ENCODE data around the gene PRR27. TPM values are rescaled to one million over a fixed set of nuclear protein-coding genes. Genes with fewer than 3 reads are reported as not detected.
"Not testable (repeated sequence)": the region's sequence is repeated elsewhere in the genome, so short reads cannot be mapped to it uniquely, and the experiment has no call there.

PRR27 gene
- polyA plus RNA-seq, 2 of the 4 experiments (the other 2 are of a cell fraction) = not detected

GRCh38 chr4:70203601-70204000, 49.6 kb downstream of the PRR27 start:
- Histone ChIP-seq H3K4me1 (no peaks in the 10 kb centered on the region), H3K9me3 (no peaks in the 10 kb centered on the region), H3K4me2 (no peak overlapping the region), H3K27ac (no peak overlapping the region), H3K4me3 (no peak overlapping the region)
- TF ChIP-seq HDAC2 (IDR thresholded peaks at IDR 0.05) (no peak), ATOH8 (CRISPR knock-in tag; IDR thresholded peaks at IDR 0.05; ENCODE audit: low read depth) (no peak), HMGXB4 (CRISPR knock-in tag; IDR thresholded peaks at IDR 0.05; ENCODE audit: borderline replicate concordance) (no peak), REST (IDR thresholded peaks at IDR 0.05) (no peak), ESRRA (IDR thresholded peaks at IDR 0.05; ENCODE audit: borderline replicate concordance, low read length) (no peak), POLR2A (IDR thresholded peaks at IDR 0.05; ENCODE audit: low read length) (no peak), MAZ (IDR thresholded peaks at IDR 0.05; ENCODE audit: borderline replicate concordance, low read depth, low read length) (no peak), CEBPB (IDR thresholded peaks at IDR 0.05) (no peak), CTCF (IDR thresholded peaks at IDR 0.05) (no peak), FOSB (CRISPR knock-in tag; IDR thresholded peaks at IDR 0.05) (no peak), HEYL (CRISPR knock-in tag; IDR thresholded peaks at IDR 0.05) (no peak), CBX2 (IDR thresholded peaks at IDR 0.05; ENCODE audit: borderline replicate concordance, low read depth) (no peak), CHD4 (IDR thresholded peaks at IDR 0.05; ENCODE audit: borderline replicate concordance) (no peak), HOXA7 (CRISPR knock-in tag; IDR thresholded peaks at IDR 0.05) (no peak), PHF8 (IDR thresholded peaks at IDR 0.05; ENCODE audit: borderline replicate concordance, low read depth) (no peak), TFCP2L1 (CRISPR knock-in tag; IDR thresholded peaks at IDR 0.05) (no peak), JUNB (IDR thresholded peaks at IDR 0.05) (no peak)
- POLR2A ChIA-PET = no interaction called here
- CTCF ChIA-PET = no interaction called here
- no peak for ATAC-seq
- DNase-seq (ENCODE audit: low read depth in 1 of 2, low spot score in 1 of 2) = no peak
- FAIRE-seq = no peak
- WGBS (ENCODE audit: missing lambda C conversion rate) = 18% methylated on average over 1 of the region's 1 CpG

- H3K27ac ChIP-seq; H3K9me3 ChIP-seq; DNase-seq (ENCODE audit: low read depth in 1 of 2, low spot score in 1 of 2); H3K4me2 ChIP-seq; H3K4me3 ChIP-seq; POLR2A ChIA-PET; H3K4me1 ChIP-seq; ATAC-seq; CTCF ChIA-PET; FAIRE-seq: not testable (repeated sequence)
- WGBS (ENCODE audit: missing lambda C conversion rate) = 22% methylated on average over 2 of the region's 4 CpGs
These were observed 58.7 kb downstream of the PRR27 start for GRCh38 chr4:70212752-70213151.

Other genes with a start within 250 kb of the PRR27 start
- gene CSN1S1, start 223.2 kb upstream of the PRR27 start, polyA plus RNA-seq (2011; rRNA removed) = not detected in 2 replicates
- not detected in 3 replicates for gene CSN1S1, start 223.2 kb upstream of the PRR27 start, polyA plus RNA-seq (2017; fragmentation: RNase III; extraction: RNeasy Plus Mini Kit Qiagen cat#74134 plus additional on column Dnase treatment)
- not detected in 2 replicates for gene CSN2, start 188.5 kb upstream of the PRR27 start, polyA plus RNA-seq (2011; rRNA removed)
- not detected in 3 replicates for gene CSN2, start 188.5 kb upstream of the PRR27 start, polyA plus RNA-seq (2017; fragmentation: RNase III; extraction: RNeasy Plus Mini Kit Qiagen cat#74134 plus additional on column Dnase treatment)
- gene STATH, start 158.3 kb upstream of the PRR27 start, polyA plus RNA-seq (2011; rRNA removed) = not detected in 2 replicates
- gene STATH, start 158.3 kb upstream of the PRR27 start, polyA plus RNA-seq (2017; fragmentation: RNase III; extraction: RNeasy Plus Mini Kit Qiagen cat#74134 plus additional on column Dnase treatment) = not detected in 3 replicates
- not detected in 2 replicates for gene HTN3, start 125.8 kb upstream of the PRR27 start, polyA plus RNA-seq (2011; rRNA removed)
- not detected in 3 replicates for gene HTN3, start 125.8 kb upstream of the PRR27 start, polyA plus RNA-seq (2017; fragmentation: RNase III; extraction: RNeasy Plus Mini Kit Qiagen cat#74134 plus additional on column Dnase treatment)
- gene HTN1, start 103.8 kb upstream of the PRR27 start, polyA plus RNA-seq (2011; rRNA removed) = not detected in 2 replicates
- not detected in 3 replicates for gene HTN1, start 103.8 kb upstream of the PRR27 start, polyA plus RNA-seq (2017; fragmentation: RNase III; extraction: RNeasy Plus Mini Kit Qiagen cat#74134 plus additional on column Dnase treatment)
- gene ODAM, start 41.5 kb downstream of the PRR27 start, polyA plus RNA-seq (2011; rRNA removed) = not detected in 2 replicates
- not detected in 3 replicates for gene ODAM, start 41.5 kb downstream of the PRR27 start, polyA plus RNA-seq (2017; fragmentation: RNase III; extraction: RNeasy Plus Mini Kit Qiagen cat#74134 plus additional on column Dnase treatment)
- not detected in 2 replicates for gene FDCSP, start 71.9 kb downstream of the PRR27 start, polyA plus RNA-seq (2011; rRNA removed)
- not detected in 3 replicates for gene FDCSP, start 71.9 kb downstream of the PRR27 start, polyA plus RNA-seq (2017; fragmentation: RNase III; extraction: RNeasy Plus Mini Kit Qiagen cat#74134 plus additional on column Dnase treatment)
- not detected in 2 replicates for gene CSN3, start 88.4 kb downstream of the PRR27 start, polyA plus RNA-seq (2011; rRNA removed)
- gene CSN3, start 88.4 kb downstream of the PRR27 start, polyA plus RNA-seq (2017; fragmentation: RNase III; extraction: RNeasy Plus Mini Kit Qiagen cat#74134 plus additional on column Dnase treatment) = not detected in 3 replicates
- not detected in 2 replicates for gene CABS1, start 180.7 kb downstream of the PRR27 start, polyA plus RNA-seq (2011; rRNA removed)
- not detected in 3 replicates for gene CABS1, start 180.7 kb downstream of the PRR27 start, polyA plus RNA-seq (2017; fragmentation: RNase III; extraction: RNeasy Plus Mini Kit Qiagen cat#74134 plus additional on column Dnase treatment)
- not detected in 2 replicates for gene SMR3A, start 206.5 kb downstream of the PRR27 start, polyA plus RNA-seq (2011; rRNA removed)
- gene SMR3A, start 206.5 kb downstream of the PRR27 start, polyA plus RNA-seq (2017; fragmentation: RNase III; extraction: RNeasy Plus Mini Kit Qiagen cat#74134 plus additional on column Dnase treatment) = not detected in 3 replicates
- not detected in 2 replicates for gene SMR3B, start 228.9 kb downstream of the PRR27 start, polyA plus RNA-seq (2011; rRNA removed)
- not detected in 3 replicates for gene SMR3B, start 228.9 kb downstream of the PRR27 start, polyA plus RNA-seq (2017; fragmentation: RNase III; extraction: RNeasy Plus Mini Kit Qiagen cat#74134 plus additional on column Dnase treatment)
- not detected in 2 replicates for gene OPRPN, start 243.7 kb downstream of the PRR27 start, polyA plus RNA-seq (2011; rRNA removed)
- gene OPRPN, start 243.7 kb downstream of the PRR27 start, polyA plus RNA-seq (2017; fragmentation: RNase III; extraction: RNeasy Plus Mini Kit Qiagen cat#74134 plus additional on column Dnase treatment) = not detected in 3 replicates